HG03175 (cell line): ENCODE measurements around the gene SFXN5.
"Not testable (repeated sequence)": the region's sequence is repeated elsewhere in the genome, so short reads cannot be mapped to it uniquely, and the experiment has no call there.

Experiments
- ATAC-seq: cut with Tn5 transposase; IDR thresholded peaks from one replicate; pipeline ENCODE4 v1.9.1; 2021; ENCODE audit warnings: mild to moderate bottlenecking, moderate library complexity; ENCODE audit not compliant: unreplicated experiment

The SFXN5 gene

DNA sequence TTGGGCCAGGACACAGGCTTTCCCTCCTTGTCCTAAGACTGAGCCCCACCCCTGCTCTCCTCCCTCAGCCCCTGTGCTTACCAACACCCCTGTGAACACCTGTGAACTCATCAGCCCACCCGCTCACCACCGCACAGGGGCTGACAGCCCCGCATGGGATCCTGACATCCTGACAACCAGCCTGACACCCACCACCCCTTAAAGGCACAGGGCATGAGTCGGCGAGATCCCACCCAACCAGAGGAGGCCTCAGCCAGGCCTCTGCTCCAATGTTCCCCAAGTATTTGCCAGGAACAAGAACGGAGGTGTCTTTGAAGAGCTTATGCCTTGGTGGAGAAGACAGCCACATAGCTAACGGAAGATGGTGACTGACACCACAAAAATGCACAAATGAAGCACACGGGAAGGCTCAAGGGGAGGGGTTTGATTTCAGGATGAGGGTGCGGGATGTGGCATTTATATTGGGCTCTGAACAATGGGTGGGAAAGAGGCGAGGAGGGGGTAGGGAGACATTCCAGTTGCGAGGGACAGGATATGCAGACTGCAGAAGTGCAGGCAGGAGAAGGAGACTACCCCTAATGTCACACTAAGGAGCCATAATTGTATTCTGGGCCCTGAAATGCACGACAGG, 30.2 kb upstream of the SFXN5 start:
- ATAC-seq: no peak

DNA sequence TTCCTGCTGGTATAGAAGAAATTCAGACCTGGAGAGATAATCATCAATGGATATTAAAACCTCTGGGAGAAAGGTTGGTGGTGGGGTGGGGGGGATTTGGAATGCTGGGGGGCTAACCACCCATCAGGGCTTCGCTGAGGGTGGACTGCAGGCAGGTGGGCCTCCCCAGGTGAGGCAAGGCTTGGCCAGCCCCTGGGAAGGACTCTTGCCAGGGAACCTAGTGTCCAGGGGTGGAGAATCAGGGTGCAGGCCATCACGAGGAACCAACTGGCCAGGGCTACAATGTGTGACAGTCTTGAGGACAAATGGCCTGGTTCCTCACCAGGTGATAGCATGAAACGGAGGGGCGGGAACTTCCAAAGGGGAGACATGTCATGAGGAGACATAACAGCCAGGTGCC, 29.4 kb upstream of the SFXN5 start:
- ATAC-seq: no peak

DNA sequence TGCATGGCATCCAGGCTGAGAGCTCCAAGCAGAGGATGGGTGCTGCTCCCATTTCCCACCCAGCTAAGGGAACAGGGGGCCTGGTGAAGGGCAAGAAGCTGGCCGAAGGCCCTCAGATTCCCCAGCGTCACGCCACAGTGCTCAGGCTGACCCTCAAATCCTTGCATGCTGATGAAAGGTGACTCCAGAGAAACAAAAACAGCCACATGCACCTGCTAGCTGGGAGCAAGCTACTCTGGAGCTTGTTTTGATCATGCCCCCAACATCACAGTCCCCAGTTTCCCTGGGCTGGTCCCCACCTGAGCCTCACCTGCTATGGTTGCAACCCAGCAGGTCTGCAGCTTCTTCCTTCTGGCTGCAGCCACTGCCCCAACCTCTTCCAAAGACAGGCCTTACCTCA, 28.0 kb upstream of the SFXN5 start:
- no peak for ATAC-seq

DNA sequence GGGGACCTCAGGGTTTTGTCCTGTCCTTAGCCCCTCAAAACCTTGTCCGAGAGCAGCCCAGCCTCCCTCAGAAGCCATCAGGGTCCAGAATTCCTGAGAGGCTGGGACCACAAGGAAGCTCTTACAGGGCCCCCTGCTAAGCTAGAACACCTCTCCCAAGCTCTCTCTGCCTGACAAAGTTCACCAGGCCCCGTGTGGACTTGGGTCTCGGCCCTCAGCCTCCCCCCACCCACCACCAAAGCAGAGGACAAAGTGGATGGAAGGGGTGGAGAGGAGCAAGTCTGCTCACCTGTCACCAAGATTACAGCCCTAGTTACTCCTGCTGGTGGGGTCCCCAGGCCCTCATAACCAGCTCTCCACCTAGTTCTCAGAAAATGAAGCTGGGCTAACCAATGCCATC, 24.4 kb upstream of the SFXN5 start:
- ATAC-seq: no peak

DNA sequence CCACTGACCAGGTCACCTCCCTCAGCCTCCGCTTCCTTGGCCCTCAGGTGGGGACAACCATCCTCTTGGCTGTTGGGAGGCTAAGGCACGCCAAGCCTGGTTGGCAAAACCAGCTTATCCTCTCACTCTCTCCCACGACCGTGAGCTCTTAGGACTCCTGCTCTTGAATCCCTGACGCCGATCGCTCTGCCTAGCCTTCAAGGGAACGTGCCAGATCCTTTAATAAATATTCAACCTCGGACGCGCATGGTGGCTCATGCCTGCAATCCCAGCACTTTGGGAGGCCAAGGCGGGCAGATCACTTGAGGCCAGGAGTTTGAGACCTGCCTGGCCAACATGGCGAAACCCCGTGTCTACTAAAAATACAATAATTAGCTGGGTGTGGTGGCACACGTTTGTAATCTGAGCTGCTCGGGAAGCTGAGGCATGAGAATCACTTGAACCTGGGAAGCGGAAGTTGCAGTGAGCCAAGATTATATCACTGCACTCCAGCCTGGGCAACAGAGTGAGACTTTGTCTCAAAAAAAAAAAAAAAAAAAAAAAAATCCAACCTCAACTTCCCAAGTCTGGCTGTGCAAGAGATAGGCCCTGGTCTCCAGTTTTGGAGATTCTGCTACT, 22.2 kb upstream of the SFXN5 start:
- not testable (repeated sequence) for ATAC-seq

DNA sequence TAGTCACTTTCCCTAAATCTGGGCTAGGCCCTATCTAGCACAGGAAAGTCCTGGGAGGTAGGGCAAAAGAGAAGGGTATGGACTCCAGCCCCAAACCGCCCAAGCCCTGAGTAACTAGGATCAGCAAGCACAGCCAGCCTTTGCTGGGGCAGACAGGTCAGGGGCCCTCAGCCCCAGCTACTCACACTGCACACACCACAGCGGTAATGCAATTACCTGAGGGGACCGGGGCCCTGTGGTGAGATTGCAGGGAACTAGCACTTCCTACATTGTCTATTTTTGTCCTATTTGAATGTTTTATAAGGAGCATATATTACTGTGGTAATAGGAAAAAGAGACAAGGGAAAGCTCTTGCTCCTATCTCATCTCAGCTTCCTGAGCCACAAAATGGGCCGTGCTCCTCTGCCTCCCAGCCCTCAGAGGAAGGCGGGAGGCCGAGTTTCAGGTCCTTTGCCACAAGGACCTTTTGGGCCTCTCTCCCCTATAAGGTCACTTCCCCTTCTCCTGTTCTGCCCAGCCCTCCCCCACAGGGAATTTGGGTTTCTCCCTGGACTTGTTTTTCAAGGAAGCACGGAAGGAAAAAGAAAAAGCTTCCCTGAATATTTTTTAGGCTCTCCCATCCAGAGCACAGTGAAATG, 20.8 kb upstream of the SFXN5 start:
- ATAC-seq: no peak

DNA sequence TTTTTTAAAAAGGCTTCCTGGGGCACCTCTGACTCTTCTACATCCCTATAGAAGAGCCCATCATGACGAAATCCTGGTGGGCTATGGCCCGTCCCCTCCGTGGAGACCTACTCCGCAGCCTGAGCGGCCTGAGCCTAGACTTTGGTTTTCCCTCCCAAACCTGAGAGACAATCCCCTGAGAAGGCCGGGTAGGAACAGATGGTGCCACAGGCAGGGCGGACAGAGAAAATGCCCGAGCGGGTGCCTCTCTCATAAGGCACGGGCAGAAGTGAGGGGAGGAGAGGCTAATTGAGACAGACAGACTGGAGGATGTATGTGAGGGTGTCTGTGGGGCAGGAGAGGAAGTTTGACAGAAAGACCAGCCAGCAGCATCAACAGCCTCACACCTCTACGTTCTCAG, 20.2 kb upstream of the SFXN5 start:
- no peak for ATAC-seq

DNA sequence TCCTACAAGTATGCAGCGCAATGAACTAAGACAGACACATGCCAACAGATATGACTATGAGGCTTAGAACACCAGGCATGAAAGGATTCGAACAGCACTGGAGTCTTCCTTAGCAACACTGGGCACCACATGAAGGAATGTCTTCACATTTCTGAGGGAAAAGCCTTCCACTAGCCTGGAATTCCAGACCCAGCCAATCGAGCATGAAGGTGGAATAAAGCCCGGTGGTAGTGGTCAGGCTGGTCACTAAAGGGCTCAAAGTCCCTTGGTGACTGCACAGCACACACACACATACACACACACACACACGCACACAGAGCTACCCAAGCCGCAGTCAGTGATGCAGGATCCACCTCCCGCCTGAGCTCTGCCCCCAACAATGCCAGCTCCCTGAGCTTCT, 19.7 kb upstream of the SFXN5 start:
- no peak for ATAC-seq

DNA sequence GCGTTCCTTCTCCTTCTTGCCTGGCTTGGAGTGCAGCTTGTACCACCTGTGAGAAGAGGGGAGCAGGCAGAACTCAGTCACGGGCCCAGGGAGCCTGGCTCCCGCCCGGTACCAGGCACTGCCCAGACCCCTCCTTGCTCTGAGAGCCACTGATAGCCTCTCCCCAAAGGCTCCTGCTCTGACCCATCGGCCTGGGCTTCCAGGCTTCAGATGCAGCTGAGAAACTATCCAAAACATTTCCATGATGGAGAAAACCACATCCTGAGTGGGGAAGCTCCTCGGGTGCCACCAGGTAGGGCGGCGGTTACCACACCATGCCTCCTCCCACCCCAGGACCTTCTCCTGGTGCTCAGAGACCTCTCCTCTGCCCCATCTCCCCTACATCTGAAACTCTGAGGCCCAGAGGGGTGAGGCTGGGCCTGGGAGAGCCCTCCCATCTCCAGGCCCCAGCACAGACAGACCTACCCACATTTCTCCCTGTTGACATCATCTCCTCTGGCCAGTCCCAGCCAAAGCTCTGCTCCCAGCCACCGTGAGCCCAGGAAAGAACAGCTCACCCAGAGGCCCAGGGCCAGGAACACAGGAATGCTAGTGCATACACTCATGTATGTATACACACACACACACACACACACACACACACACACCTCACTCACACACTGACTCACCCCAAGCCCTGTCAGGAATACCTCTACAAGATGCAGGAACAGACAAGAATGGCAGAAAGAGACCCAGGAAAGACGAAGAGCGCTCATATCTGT, 17.9 kb upstream of the SFXN5 start:
- no peak for ATAC-seq

DNA sequence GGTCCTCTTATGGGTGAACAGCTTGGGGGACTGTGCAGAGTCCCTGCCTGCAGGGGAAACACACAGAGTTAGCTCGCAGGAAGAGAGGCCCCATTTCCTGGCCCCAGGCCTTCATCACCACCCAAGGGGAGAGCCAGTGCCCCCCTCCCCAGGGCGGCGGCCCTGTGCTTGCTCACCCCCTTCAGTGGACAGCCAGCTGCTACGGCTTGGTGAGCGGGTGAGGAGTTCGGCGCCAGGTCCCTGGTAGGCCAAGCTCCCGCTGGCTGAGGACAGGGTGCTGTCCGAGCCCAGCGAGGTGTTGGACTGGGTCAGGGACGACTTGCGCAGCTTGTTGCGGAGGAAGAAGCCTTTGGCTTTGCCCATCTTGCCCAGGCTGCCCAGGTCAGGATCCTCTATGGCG, 17.2 kb upstream of the SFXN5 start:
- no peak for ATAC-seq

DNA sequence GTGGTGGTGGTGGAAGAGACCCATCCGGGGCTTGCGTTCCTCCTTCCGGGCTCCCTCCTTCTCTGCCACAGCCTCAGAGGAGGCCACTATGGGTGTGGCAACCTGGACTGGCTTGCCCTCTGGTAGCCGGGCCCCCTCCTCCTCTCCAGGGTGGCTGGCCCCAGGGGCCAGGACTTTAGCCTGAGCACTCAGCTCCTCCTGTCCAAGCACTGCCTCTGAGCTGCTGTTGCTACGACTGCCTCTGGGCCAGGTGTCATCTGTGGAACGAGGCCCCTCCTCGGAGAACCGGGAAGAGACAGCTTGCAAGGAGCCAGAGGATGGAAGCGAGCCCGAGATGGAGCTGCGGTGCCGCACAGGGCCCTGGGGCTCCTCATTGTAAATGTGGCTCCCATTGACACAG, 16.7 kb upstream of the SFXN5 start:
- ATAC-seq: no peak

DNA sequence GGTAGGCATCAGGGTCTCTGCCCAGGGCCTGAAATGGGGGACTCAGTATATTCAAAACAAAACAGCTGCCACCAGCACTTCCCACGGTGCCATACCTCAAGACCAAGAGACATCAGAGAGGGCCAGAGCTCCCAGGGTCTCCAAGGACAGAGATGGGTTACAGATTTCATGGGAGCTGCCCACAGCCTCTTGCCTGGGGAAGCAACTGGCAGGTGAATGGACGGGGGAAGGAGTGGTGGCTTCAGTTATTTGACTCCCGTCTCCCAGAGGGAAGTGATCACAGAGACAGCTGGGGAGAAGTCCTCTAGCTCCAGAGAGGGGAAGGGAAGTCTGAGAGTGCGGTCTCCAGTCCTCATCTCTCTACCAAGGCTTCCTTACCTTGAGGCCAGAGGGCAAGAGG, 15.8 kb upstream of the SFXN5 start:
- ATAC-seq: no peak

DNA sequence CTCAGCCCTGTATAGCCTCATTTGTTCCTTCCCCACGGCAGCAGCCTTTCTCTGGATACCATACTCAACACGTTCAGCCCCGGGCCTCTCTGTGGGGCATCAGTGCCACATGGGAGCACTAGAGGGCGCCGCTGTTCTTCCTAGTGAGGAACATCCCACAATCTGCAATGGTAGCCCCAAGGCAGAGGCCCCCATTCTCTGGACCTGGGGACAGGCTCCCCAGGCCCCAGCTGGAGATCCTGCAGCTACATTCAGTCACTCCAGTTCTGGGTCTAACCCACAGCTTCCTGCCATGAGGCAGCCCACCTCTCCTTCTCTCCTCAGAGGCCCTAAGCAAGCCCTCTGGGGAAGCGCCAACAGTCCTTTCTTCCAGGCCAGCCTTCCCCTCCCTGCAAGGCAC, 14.2 kb upstream of the SFXN5 start:
- ATAC-seq: peak; percentile 84

DNA sequence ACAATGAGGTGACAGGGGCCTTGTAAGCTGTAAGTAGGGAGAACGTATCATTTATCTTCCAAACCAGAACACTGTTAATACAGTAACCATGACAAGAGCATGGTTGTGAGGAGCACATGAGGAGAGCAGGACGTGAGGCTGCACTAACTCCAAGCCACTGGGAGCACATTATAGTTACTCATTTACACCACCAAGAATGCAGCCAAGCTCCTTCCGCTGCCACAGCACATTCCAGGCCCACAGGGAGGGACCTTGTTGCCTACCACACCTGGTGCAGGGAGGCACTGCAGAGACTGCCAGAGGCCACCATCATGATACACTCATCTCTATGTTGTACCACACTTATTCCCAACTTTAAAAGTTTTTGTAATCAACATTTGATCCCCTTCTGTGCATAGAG, 13.5 kb upstream of the SFXN5 start:
- no peak for ATAC-seq

DNA sequence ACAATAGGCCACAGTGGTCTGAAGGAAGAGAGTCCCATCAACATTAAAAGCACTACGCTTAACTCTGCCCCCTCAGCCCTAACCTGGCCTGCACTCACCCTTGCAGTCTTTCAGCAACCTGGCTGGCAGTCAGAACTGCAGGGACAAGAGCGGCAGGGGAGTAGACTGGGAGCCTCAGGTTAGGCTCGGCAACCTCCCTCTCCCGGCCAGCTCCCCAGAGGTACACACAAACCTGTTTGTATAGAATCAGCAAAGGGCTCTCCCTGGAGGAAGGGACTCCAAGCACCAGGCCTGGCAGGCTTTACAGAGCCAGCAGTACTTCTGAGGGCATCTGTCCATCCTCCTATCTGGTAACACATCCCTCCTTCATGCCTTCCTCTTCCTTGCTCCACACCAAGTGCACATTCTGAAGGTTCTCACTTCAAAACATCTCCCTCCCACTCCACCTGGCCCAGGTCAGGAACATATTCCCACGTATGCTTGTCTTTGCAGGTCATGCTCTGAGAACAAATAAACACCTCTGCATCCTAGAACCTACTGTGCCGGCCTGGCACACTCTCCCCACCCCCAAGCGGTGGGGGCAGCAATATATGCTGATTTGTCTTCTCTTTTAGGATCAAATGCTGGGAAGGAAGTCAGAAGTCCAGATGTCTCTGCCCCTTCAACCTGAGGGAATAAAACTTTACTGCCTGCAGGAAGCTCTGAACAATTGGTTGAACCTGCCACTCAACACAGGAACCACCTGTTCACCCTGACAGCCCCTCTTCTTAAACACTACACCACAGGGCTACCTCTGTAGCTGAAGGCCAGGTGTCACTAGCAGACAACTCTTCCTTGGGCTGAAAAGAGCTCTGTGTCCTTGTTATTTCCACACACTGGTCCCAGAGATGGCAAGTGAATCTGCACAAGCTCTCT, 12.6 kb upstream of the SFXN5 start:
- no peak for ATAC-seq

DNA sequence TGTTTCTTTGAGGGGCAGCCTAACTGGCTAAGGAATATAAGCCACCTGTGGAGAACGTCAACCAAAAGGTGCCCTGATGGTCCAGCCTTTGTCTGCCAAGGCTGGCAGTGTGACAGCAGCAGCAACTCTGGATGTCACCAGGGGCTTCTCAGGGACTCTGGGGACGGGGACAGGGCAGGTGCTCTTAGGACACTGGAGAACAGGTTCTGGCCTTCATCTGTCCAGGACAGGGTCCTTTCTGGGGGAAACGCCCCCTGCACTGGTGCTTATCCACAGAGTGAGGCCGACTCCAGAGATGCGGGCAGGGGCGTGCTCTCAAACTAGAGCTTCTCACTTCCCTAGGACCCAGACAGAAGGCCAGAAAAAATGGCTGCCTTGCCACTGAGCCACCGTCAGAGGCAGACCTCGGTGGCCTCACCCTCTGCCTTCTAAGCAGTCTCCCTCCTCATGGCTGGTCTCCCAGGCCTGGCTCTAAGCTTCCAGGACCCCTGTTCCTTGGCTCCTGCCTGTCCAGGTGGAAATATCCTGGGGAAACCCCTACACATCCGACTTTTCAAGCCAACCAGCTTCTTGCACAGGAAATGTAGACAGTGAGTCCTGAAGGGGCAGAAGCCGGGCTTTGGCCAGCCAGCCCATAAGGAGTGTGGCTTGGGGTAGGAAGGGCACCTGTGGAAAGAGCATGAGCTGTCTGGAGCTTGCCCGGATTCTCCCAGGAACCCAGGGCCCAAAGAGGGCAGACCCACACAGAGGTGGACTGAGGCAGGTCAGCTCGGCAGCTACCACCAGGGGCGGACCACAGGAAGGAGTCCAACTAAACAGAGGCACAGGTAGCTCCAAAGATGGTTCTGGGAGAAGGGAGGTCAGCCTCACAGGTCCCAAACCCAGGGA, 11.3 kb upstream of the SFXN5 start:
- no peak for ATAC-seq

DNA sequence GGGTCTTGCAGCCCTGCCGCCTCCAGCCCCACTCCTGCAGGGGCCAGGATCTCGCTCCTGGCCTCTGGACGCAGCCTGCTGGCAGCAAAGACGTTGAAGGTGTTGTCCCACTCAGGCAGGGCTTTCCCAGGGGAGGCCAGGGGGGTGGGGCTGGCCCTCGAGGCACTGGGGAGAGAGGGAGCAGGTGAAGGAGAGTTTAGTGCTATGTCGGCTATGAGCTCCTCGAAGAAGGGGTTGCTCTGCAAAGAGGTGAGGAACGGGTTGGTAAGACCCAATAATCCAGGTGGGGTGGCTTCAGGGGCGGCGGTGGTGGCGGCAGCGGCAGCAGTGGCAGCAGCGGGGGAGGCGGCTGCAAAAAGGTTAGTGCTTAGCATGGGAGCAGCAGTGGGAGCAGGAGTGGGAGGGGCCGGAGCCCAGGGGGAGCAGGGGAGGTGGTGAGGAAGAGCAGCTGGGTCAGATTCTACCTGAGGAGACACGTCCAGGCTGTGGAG, 9.7 kb upstream of the SFXN5 start:
- ATAC-seq: no peak

DNA sequence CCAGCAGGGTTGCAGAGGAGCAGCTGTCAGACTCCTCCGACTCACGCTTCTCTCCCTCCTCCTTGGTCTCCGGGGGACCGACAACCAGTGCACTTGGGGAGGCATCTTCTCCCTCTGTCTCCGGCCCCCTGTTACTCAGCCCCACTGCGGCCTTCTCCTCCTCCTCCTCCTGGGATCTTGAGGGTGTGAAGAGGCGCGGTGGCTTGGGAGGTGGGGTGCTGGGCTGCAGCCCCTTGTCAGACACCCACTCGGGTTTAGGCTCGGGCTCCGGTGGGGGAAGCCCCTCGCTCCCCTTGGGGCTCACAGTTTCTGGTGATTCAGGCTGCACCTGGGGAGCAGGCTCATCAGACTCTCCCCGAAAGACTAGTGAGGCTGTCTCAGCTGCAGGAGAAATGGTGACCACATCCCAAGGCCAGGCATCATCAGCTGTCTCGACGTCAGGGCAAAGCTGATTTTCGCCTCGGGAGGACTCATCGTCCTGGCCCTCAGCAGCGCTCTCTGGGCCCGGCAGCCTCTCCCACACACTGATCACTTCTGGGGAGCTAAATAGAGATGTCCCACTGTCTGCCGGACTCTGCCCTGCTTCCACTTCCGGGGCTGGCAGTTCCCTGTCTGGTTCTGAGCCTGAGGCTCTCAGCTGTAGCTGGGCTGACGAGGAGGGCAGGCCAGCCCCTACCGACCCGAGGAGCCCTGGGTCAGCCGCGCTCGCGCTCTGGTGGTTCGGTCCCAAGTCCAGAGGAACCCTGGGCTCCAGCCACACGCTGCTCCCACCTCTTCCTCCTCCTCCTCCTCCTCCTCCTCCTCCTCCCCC, 9.0 kb upstream of the SFXN5 start:
- ATAC-seq: no peak

DNA sequence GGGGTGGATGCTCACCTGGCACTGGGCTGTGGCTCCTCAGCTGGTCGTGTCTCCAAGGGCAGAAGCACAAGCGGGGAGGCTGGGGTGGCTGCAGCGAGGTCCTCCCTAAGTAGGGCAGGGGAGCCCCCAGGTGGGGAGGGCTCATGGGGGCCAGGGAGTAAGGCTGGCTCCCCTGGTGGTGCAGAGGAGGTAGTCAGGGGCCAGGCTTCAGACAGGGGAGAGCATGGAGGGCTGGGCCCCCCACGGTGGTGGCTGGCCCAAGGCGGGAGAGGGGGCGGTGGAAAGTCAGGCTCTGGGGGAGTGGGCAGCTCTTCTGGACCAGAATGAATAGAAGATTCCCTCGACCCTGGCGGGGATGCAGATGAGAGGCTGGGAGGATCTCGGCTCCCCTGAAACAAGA, 8.1 kb upstream of the SFXN5 start:
- ATAC-seq: no peak
